ENCODE results near the gene COL2A1.
"Not testable (repeated sequence)": the region's sequence is repeated elsewhere in the genome, so short reads cannot be mapped to it uniquely, and the experiment has no call there.

Gene COL2A1

DNA sequence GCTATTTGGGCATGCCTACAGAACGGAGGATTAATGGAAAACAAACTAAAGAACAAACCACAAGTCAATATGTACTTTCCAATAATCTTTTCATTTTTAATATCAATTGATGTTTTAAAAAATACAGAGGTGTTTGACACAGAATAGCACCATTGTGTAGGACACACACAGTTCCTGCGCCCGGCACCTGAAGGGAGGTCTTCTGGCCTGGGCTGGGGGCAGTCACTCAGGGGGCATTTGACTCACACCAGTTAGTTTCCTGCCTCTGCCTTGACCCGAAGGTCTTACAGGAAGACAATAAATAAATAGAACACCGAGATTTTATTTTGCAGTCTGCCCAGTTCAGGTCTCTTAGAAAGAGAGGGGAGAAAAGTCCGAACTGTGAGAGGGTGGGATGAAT is 31.4 kb downstream of the COL2A1 start:
- DNase-seq, result no peak

DNA sequence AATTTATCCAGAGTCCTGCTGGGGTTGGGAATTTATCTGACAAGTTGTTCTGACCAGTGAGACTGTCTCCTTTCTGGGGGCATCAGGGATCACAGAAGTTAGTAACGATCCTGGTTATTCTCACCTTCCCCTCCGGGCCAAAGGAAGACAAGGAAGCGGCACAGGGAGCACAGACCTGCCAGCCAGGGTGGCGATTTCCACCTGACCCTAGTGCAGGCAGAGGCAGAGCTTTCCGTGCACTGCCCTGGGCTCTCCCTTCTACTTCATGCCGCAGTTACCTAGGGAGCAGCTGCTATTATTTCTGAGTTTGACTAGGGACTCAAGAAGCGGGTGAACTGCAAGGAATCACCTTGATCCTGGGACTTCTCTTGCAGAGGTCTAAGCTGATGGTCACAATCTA is 33.4 kb downstream of the COL2A1 start:
- DNase-seq, result no peak

DNA sequence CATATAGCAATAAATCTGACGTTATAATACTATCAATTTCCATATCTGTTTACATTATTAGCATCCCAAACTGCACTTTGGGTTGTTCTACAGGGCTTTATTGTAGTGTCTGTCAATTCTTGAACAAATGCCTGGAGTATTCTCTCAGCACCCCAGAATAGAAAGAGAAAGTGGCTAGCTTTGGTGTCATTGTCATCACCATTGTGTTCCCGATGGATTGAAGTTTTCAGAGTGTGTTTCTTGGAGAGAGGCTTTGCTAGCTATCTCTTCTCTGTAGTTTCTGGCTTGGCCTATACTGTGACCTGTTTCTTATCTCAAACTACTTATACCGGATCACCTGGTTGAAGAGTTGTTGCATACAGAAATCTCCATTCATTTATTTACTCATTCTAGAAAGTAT is 34.4 kb downstream of the COL2A1 start:
- DNase-seq, result no peak

DNA sequence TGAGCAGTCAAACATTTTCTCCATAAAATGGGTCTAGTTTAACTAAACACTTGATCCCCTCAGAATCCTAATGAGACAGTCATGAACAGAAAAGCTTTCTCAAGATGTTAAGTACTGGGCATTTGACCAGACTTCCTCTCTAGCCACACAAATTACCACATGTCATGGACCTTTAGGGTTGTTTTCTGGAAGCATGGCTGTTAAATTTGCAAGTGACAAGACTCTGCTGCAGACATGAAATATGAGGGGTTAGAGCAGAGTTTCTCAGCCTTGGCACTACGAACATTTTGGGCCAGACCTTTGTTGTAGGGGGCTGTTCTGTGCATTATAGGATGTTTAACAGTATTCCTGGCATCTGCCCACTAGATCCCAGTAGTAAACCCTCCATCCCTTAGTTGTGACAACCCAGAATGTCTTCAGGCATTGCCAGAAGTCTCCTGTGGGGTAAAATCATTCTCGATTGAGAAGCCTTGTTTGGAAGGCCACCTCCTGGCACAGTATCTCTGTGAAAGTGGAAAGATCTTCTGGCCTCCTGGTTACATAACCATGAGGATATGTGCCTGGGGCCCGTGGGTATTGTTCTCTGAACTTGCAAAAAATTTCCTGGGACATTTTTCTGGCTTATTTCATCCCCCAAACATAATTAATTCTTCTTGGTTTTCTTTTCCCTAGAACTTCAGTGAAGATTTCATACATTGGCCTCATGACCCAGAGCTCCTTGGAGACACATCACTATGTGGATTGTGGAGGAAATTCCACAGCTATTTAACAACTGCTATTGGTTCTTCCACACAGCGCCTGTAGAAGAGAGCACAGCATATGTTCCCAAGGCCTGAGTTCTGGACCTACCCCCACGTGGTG is 36.6 kb downstream of the COL2A1 start:
- no peak for DNase-seq

DNA sequence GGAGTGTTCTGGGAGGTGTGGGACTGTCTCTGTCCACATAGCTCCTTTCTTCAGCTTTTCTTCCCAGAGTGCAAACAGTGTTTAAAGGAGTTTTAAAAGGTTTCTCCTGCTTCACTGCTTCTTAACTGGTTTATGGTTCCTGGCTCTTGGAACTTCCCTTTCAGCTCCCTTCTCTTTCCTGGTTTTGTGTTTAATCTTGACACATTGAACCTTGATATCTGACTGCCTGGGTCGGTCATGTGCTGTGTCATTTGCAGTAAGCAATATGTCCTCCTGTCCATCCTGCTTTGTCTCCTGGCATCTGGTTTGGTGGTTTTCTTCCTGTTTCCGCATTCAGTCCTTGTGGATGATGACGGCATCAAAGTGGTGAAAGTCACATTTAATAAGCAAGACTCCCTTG is 38.7 kb downstream of the COL2A1 start:
- no peak for DNase-seq

DNA sequence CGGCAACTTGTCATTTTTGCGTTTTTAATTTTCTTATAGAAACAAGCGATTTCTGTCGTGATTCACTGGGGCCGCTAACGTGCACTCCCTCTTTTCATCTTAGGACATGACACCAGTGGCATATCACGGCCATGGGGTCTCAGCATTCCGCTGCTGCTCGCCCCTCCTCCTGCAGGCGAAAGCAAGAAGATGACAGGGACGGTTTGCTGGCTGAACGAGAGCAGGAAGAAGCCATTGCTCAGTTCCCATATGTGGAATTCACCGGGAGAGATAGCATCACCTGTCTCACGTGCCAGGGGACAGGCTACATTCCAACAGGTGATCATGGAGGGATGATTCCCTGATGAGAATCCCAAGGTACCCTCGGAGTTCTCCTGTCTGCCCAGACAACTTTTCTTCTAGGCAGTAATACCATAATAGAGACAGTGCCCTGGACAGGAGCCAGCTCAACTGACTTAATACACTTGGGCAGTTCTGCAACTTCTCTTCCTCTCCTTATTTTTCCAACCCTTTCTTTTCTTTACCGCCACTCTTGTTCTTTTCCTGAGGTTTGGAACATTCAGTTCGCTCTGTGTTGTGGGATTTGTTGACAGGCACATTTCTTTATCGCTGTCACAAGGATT is 40.1 kb downstream of the COL2A1 start:
- DNase-seq, result no peak

DNA sequence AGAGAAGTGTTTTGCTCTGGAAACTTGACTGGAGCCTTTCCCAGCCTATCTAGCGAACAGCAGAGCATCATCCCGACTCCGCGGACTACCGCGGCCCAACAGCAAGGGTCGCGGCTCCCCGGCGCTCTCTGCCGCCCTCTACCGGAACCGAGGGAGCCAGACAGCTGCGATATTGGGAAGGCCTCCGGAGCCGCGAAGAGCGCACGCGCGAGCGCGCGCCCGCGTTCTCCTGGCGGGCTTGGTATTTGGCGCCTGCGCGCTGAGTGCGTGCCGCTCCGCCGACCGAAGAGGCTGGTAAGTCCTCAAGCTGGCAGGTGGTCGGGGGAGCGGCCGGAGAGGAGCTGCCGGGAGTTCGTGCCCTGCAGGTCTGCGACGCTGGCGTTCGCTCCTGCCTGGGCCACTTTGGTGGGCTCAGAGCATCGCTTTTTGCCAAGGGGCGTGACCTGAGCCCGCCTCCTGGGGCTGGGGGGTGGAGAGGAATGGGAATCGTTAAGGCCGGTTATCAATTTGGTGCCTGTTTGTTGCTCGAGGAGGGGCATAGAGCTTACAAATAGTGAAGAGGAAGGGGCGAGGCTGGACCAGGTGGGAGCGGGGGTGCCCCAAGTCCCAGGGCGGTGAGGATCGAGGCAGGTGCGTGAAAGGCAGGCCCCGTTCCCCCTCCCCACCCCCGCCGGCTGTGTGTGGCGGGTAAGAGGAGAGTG is 40.8 kb downstream of the COL2A1 start, which contains the start of gene TMEM106C:
TMEM106C (plus strand) TSS at position 257 of the 701 bp plus-strand sequence. CDS start 641 bp downstream, outside the sequence.
- peak; percentile 80 for DNase-seq

DNA sequence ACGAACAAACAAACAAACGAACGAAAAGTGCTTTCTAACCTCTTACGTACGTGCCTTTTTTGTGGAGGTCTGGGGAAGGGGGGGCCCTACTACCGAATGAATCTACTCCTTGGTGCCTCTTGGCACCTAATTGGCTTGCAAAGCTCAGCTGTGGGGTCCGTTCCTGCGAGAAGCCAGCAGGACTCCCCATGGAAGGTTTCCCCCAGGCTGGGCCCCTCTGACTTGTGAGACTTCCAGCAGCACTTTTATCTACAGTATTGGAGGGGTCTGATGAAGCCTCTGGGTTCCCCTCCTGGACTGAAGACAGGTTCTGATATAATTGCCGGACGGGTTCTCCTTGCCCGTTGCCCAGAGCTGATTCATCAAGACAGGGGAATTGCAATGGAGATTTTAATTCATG is 42.1 kb downstream of the COL2A1 start:
- no peak for DNase-seq

DNA sequence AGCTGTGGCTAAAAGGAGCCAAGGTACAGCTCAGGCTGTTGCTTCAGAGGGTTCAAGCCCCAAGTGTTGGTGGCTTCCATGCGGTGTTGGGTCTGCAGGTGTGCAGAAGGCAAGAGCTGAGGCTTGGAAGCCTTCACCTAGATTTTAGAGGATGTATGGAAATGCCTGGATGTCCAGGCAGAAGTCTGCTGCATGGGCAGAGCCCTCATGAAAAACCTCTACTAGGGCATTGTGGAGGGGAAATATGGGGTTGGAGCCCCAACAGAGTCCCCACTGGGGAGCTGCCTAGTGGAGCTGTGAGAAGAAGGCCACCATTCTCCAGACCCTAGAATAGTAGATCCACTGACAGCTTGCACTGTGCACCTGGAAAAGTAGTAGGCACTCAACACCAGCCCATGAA is 46.6 kb downstream of the COL2A1 start:
- not testable (repeated sequence) for DNase-seq

DNA sequence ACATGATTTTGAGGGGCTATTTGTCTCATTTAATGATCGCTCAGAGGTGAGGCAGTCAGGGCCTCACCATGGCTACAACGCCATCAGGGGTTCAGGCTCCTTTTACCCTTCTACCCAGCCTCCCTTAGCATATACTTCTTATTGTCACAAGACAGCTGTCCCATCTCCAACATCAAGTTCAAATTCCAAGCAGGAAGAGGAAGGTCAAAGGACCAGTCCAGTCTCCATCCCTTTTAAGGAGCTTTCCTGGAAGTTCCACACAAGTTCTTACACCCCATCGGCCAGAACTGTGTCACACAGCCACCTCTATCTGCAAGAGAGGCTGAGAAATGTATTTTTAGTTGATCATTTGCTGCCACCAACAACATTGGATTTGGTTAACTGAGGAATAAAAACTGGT is 49.2 kb downstream of the COL2A1 start:
- DNase-seq, result no peak

DNA sequence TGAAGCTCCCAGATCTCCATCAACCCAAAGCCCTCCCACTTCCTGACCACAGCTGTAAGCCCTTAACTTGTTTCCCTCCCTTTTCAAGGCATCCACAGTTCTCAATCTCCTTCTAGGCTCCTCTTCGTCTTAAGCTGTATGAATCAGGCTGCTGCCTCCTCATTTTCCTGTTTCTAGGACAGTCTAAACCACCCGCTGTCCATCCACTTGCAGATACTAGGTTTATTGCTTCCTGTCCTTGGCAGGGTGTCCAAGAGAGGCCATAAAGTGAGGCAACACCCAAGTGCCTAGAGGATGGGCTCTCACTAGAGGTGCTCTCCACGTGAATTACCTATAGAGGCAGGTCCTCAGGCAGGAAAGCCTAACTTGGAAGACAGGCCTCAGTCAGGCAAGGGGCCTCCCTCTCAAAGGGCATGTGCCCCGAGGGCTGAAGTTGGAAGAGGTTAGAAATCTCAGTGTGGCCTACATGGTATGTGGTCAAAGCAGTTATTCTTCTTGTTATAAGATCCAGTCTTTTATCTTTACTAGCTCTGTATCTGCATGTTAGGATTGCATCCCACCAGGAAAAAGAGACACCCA is 49.7 kb downstream of the COL2A1 start:
- no peak for DNase-seq

DNA sequence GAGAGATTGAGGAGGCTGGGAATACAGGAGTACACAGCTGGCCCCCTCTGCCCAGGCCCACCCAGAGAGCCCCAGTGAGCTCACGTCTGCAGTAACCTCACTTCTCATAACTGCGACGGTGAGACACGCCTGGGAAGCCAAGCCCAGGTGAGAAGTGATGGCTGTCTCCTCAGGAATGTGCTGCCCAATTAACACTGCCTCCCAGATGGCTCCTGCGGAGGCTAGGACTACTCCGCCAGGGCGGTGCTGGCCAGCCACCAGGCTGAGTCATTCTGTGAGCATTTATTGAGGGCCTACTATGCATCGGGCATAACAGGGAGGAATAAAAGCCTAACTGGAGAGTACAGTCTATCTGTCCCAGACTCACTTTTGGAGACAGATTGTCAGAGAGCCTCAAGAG is 50.2 kb downstream of the COL2A1 start:
- no peak for DNase-seq

DNA sequence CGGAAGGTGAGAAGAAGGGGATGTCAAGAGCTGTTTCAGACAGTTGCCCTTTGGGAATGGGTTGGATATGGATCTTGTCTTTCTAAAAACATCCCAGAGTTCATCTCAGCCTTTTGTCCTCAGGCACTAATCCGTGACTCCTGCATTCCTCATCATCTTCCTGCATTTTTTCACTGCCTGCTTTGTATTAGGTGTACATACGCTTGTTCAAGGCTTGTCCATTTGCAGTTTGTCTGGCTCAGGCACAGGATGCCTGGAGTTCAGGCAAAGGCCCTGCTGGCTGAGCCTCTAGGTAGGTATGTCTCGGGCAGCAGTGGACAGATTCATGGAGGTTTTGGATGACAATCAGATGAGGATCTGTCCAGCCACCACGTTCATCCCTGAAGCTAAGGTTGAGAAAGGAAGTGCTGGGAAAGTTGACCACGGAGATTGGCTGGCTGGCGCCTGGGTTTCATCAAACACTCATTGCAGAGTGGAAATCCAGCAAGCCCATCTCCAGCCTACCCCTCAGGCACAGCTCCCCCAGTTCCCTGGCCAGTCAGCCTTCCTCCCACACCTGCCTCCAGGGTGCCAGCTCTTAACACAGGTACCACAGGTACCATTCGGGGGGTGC is 53.3 kb downstream of the COL2A1 start:
- DNase-seq, result no peak

DNA sequence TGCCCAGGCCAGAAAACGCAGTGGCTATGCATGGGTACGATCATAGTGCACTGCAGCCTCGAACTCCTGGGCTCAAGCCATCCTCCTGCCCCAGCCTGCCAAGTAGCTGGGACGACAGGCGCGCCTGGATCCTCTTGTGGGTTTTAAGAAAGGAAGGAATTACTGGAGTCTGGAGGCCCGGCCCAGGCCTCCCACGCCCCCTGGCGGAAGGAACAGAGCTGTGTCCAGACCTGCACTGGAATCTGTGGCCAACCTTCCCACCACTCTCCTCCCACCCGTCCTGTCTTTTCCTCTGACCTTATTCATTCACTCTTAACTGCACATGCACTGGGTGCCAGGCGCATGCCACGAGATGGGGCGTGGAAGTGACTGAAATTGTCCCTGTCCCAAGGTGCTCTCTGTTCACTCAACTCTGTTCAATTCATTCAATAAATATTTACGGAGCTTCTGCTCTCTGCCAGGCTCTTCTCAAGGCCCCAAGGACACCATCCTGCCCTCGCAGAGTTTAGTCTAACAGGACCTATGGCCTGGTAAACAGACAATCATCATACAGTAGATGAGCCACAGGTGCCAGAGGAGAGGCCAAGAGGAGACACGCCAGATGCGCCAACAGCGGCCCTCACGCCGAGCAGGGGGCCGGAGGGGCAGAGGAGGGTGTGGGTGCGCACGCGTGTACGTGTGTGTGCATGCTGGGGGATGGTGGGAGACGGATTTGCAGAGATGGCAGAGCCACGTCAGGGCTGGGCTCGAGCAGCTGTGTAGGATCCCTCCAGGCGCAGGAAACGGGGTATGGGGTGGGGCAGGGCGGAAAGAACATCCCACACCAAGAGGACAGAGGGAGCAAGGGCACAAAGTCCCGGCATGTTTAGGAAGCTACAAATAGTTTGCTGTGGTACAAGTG is 54.6 kb downstream of the COL2A1 start:
- DNase-seq, result peak; percentile 46

DNA sequence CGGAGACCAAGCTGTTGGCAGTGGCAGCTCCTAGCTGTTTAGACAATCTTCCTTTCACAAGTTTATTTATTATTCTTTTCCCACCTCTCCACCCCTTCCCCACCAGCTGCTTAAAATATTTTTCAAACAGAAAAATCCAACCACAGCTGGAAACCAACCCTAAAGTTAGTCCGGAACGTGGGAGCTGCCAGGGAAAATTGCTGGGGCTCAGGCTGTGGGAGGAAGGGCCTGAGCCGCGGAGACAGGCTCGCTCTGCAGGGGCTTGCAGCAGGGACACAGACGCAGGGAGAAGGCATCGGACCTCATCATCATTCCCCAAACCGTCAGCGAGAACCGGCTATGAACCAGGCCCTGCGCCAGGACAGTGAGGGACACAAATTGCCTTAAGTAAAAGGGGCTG is 56.9 kb downstream of the COL2A1 start:
- no peak for DNase-seq

DNA sequence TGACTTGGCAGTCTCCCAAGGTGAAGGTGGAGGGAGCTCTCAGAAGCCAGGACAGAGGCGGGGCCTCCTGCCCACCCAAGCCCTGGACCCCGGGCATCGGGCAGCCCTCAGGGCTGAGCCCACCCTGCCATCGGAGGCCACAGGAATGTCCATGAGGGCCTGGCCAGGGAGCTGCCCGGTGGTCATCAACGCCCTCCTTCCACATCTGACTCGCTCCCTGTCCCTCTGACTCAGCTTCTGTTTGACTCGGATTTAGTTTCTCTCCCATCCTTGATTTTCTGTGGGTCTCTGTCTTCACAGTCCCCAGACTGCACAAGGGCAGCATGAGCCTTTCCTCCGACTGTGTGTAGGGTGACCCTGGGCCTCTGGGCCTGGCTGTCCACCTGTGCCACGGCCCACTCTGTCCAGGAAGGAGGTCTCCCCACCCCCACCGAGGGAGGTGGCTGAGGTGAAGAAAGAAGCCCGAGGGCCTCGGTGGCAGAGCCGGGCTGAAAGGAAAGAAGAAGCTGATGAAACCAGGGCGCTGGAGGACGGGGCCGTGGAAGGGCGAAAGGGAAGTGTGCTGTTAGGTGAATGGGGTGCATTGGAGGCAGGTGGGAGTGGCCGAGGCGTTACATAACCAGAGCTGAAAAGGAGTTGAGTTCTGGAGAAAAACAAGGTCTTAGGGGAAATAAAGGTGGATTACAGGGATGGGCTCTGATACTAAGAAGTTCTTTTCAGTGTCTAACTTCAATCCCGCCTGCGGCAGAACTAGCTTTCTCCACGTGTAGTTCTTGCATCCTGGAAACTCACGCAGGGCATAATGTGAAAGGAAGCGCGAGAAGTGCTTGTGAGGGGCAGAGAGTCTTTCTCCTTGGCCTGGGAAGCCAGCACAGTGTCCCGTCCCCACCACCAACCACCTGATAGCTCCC is 57.6 kb downstream of the COL2A1 start:
- DNase-seq, result no peak

DNA sequence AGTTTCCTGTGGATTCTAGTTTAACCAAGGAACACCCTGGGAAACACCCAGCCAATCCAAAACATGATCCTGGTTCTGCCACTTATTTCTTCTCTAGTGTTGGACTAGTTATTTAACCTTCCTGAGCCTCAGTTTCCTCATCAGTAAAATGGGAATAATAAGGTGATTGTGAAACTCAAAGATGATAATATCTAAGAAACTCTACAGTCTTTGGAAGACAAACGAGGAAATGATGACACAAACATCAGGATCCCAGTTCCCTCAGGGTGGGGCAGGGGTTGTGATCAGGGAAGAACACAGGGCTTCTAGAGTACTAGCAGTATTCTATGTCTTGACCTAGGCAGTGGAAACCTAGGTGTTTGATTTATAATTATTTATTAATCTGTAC is 58.9 kb downstream of the COL2A1 start:
- DNase-seq, result no peak

DNA sequence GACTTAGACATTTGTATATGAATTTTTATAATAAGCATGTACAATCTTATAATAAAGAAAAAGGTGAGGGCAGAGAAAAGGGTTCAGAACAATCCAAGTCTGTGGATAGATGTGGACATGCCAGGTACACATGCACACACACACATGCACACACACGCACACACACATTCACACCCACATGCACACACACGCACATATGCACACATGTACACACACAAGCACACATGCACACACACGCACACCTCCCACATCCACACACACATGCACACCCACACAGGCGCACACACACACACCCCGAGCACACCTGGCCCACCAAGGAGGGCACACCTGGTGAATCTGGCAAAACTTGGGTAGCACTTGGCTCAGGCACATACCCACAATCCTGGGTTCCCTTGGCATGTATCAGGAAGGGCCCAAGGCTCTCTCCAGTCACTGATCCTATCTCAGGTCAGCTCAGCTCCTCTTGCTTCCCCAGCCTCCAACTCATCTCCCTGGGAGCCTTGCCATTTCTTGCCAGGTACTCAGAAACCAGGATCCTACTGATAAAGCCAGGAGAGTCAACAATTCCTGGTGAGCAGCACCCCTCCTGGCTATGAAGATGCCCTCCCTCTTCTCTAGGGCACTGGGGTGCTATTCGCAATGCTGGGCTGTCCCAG is 59.5 kb downstream of the COL2A1 start:
- no peak for DNase-seq

DNA sequence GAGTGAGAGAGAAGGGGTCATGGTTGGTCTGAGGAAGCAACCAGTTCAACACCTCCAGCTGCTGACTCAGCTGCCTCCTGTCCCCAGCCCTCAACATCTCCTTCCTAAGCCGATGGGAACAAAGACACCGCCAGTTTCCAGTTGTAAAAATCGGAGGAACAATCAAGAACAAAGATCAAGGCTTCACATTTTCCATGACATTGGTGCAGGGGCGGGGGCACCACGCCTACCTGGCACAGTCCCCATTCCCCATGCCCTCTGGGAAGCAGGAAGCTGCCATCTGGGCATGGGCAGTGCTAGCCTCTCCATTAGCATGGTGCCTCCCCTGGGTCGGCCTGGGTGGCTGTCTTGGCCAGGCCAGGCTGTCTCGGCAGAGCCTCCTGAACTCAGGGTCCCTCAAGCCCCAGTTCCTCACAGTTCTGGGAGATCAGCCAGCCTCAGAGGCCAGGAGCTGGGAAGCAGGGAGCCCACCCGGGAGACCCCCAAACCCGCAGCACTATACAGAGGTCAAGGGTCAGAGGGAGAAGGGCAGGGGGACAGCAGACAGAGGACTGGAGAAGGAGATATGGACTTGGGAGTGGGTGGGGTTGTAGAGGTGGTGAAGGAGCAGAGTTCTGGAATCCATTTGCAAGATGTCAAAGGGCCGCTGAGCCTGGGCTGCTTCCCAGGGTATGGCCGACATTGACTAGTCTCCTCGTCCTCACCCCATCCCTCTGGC is 60.5 kb downstream of the COL2A1 start:
- DNase-seq, result no peak

Data from NCI-H2029 (cell line).